ENCODE data around the gene C20orf96.

The C20orf96 gene

DNA sequence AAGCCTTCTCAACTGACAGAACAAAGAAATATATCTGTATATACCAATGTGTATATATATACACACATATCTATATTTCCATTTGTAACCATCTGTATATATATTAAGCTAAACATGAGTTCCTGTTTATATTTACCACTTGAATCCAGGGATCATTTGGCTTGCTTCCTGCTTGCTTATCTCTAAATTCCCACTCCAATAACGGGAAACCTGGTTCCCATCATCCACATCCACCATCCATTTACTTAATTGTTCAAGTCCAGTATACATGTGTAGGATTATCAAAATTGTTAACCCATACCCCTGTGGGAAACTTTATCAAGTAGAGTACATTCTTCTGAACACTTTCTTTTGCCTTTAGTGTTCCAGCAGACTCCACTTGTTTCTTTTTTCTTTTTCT lies 22.3 kb upstream of the C20orf96 start:
- no peak for DNase-seq (ENCODE audit: low read depth in 2 of 2)

DNA sequence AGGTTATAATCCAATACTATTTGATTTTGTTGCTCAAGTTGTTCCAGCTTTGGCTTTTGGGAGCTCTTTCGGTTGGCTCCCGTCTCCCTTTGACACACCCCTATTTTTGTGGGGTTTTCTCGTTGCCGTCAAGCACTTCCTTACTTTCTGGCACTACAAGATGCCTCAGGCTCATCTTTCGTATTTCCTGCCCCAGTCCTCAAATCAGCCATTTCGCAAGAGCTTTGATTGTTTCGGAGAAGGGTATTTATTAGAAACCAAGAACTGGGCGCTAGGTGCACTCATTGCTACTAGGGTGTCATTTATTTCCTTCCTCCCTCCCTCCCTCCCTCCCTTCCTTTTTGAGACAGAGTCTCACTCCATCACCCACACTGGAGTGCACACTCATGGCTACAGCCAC lies 21.5 kb upstream of the C20orf96 start:
- DNase-seq (ENCODE audit: low read depth in 2 of 2), result no peak

DNA sequence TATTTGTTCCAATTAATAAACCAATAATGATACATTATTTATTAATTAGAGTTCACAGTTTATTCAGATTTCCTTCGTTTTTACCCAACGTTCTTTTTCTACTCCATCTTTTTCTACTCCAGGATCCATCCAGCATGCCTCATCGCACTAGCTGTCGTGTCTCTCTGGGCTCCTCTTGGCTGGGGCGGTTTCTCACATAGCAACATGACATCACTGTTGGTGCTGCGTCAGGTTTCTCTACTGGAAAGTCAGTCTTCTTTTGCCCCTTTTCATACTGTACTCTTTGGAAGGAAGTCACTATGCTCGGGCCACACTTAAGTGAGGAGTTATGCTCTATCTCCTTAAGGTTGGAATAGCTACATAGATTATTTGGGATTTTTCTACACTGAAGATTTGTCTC lies 21.1 kb upstream of the C20orf96 start:
- DNase-seq (ENCODE audit: low read depth in 2 of 2), result no peak

GRCh38 chr20:310645-311044 lies 20.1 kb upstream of the C20orf96 start:
- DNase-seq (ENCODE audit: low read depth in 2 of 2), result no peak

DNA sequence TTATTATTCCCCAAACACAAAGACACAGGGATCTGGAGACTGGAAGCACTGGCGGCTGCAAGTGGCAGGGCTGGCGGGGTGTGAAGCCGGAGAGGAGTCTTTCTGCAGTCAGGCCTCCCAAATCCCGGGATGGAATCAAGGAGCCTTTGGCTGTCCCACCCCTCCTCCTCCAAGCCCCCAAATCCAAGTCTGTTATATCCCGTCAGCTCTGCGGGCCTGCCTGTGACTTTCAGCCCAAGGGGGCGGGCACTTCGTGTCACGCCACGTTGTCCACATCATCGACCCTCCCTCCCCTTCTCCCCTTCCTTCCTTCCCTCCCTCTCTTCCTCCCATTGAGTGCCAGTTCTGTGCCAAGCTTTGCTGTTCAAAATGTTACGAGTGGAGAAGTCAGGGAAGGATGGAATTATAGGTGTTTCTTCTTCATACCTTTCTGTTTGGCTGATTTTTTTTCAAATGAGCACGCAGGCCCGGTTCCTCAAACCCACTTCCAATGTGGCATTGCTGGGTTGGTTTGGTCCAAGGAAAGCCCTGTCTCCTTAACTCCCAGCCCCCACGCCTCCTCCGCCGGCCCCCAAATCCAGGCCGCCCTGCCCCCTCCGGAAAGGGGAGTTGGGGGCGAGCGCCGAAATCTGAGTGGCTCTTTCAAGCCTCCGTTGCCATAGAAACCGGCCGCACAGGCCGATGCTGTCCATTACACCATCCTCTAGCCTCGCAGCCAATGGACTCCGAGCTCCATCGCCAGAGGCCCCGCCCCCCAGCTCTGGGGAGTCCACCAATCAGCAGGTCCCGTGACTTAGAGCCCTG lies 19.5 kb upstream of the C20orf96 start:
- peak; percentile 76 to 86 for DNase-seq (ENCODE audit: low read depth in 2 of 2)

DNA sequence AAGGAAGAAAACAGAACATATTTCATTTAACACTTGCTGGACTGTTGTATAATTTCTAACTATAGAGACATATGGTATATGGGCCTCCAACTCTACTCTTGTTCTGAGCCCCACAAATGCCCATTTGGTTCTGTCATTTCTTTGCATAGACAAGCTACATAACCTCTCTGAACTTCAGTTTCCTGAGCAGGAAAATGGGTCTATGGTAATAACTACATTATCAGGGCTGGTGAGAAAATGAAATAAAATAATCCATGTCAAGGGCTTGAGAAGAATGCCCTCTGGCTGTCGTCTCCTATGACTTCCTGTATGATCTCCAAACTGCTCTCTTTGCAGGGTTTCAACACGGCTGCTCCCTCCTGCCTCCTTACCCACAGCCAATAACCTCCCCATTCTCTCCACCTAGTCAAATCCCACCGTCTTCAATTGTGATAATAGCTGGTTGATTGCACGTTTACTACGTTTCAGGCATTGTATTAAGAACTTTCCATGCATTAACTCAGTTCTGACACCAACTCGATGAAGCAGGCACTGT lies 18.8 kb upstream of the C20orf96 start:
- no peak for DNase-seq (ENCODE audit: low read depth in 2 of 2)

- no peak for DNase-seq (ENCODE audit: low read depth in 2 of 2)
These were observed 18.0 kb upstream of the C20orf96 start for GRCh38 chr20:308427-309038.

GRCh38 chr20:305745-306144 lies 15.2 kb upstream of the C20orf96 start:
- DNase-seq (ENCODE audit: low read depth in 2 of 2), result no peak

DNA sequence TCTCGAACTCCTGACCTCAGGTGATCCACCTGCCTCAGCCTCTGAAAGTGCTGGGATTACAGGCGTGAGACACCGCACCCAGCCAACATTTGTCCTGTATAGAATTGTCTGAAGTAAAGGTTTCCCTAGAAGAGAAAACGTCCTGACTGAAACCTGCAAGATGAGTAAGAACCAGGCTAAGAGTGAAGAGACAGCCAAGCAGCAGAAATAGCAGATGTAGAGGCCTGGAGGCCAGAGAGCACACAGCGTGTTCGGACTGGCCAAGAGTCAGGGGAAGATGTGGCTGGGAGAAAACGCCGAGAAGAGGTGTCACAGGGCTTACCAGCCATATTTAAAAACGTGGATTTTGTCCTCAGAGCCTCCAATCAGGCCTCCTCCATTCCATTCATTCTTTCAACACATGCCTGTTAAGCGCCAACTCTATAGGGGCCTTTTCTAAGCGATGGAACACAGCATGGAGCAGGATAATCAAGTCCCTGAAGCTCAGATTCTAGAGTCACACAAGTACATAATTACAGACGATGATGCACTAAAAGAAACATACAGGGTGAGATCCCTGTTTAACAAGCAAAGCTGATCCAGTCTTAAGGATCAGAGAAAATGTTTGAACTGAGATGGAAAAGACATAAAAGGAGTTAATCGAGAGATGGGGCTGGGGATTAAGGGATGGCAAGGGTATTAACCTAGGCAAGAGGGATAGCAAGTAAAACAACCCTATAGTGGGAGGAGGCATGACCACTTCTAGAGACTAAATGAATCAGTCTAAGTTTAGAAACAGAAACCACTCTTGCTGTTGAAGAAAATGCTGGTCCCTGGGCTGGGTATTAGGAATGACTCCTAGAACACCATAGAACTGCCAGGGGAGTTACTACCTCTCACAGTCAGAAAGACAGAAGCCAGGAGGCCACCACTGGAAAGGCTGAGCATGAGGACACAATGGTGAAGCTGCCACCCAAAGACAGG lies 11.6 kb upstream of the C20orf96 start:
- no peak for DNase-seq (ENCODE audit: low read depth in 2 of 2)

- no peak for DNase-seq (ENCODE audit: low read depth in 2 of 2)
These were observed 9.9 kb upstream of the C20orf96 start for GRCh38 chr20:300345-300990.

DNA sequence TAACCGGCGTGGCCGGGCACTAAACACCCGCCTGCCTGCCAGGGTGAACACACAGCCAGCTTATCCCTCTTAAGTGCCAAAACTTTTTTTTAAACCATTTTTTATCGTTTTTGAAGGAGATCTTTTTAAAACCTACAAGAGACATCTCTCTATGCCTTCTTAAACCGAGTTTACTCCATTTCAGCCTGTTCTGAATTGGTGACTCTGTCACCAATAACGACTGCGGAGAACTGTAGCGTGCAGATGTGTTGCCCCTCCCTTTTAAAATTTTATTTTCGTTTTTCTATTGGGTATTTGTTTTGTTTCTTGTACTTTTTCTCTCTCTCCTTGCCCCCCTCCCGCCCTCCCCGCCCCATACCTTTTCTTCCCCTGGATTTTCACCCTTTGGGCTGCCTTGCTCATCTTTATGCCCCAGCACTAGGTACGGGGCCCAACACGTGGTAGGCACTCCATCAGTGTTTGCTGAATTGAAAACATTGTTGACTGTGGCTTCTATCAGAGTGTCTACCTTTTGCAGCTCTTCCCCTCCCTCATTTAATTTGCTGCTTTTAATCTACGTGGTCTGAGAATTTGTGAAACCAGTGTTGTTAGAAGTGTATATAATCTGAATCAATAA lies 8.3 kb upstream of the C20orf96 start:
- no peak for DNase-seq (ENCODE audit: low read depth in 2 of 2)

DNA sequence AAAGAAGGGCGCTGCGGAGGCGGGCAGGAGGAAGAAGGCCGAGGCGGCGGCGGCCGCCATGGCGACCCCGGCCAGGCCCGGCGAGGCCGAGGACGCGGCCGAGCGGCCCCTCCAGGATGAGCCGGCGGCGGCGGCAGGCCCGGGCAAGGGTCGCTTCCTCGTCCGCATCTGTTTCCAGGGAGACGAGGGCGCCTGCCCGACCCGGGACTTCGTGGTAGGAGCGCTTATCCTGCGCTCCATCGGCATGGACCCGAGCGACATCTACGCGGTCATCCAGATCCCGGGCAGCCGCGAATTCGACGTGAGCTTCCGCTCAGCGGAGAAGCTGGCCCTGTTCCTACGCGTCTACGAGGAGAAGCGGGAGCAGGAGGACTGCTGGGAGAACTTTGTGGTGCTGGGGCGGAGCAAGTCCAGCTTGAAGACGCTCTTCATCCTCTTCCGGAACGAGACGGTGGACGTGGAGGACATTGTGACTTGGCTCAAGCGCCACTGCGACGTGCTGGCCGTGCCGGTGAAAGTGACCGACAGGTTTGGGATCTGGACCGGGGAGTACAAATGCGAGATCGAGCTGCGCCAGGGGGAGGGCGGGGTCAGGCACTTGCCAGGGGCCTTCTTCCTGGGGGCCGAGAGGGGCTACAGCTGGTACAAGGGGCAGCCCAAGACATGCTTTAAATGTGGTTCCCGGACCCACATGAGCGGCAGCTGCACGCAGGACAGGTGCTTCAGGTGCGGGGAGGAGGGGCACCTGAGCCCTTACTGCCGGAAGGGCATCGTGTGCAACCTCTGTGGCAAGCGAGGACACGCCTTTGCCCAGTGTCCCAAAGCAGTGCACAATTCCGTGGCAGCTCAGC lies 7.6 kb upstream of the C20orf96 start:
- peak; percentile 30 to 41 for DNase-seq (ENCODE audit: low read depth in 2 of 2)

GRCh38 chr20:297098-297924 lies 6.8 kb upstream of the C20orf96 start, which contains the start of gene ZCCHC3:
Gene ZCCHC3, plus strand, starts transcription at chr20:297570. Its CDS starts 17 bp downstream, at chr20:297587.
- peak; percentile 77 to 81 for DNase-seq (ENCODE audit: low read depth in 2 of 2)

GRCh38 chr20:295804-296203 lies 5.3 kb upstream of the C20orf96 start:
- no peak for DNase-seq (ENCODE audit: low read depth in 2 of 2)

DNA sequence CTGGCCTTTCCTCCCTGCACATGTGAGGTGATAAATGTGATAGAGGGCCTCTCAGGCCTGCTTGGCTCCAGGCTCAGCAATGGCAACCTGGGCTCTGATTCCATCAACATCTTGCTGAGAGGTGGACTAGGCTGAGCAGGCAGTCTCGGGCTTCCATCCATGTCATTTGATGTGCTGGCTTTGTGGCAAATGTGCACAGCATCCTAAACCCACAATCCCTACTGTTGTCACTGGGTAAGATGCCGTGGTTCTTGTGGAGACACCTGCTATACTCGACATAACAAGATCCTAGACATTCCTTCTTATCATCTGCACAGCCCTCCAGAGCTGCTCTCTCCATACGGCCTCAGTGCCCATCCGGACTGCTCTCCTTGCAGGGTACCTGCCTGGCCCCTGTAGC lies 4.1 kb upstream of the C20orf96 start:
- no peak for DNase-seq (ENCODE audit: low read depth in 2 of 2)

GRCh38 chr20:289693-290083 lies 862 bp downstream of the C20orf96 start:
- DNase-seq (ENCODE audit: low read depth in 2 of 2), result no peak

DNA sequence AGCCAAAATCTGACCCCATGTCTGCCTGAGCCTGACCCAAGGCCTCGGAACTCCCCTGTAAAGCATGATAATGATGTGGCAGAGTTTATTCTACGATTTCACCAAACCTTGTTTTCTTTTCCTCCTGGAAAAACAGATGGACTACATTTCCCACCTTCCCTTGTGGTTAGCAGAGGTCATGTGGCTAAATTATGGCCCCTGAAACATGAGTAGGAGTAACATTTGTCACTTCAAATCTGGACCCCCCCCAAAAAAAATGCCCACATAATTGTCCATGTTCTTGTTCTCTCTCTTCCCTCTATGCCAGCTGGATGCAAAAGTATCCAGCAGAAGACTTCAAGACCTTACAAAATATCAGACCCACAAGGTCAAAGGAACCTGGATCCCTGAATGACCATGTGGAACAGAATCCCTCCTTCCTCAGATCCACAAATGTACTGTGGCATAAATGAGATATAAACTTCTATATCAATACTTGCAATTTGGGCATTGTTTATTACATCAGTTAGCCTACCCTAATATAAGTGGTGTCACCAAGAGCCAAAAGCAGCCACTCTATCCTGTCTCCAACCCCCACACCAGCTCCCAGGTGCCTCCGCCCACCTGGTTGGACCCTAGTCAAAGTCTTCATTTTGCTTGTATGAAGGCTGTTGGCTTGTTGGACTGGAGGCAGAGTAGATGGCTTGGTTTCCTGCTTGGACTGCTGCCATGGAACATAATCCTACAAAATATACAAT lies 1.4 kb downstream of the C20orf96 start:
- no peak for DNase-seq (ENCODE audit: low read depth in 2 of 2)

DNA sequence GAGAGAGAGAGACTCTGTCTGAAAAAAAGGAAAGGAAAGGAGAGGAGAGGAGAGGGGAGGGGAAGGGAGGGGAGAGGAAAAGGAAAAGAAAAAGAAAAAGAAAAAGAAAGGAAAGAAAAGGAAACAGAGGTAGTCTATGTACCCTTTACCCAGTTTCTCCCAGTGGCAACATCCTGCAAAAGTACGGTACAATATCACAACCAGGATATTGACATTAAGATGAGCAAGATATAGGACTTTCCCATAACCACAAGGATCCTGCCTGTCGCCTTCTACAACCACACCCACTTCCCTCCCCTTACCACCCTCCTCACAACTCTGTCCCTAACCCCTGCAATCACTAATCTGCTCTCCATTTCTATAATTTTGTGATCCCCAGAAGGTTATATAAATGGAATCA lies 4.0 kb downstream of the C20orf96 start:
- no peak for DNase-seq (ENCODE audit: low read depth in 2 of 2)

DNA sequence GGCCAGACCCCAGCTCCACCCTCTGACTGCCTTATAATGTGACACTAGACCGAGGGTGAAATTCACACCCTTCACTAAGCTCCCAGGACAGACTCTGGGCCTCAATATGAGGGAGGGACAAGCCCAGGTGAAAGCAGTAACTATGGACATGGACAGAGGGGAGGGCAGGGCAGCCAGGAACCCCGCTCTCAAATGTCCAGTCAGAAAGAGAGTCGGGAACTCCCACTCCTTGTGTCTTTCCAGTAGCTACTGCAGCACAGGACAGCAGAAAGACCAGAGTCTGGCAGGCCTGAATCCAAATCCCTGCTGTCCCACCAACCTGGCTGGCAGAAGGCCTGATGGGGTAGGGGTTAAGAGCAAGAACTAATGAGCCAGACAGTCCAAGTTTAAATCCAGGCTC lies 6.4 kb downstream of the C20orf96 start:
- no peak for DNase-seq (ENCODE audit: low read depth in 2 of 2)

Data from stimulated activated CD8-positive, alpha-beta memory T cell treated with anti-CD3 and anti-CD28 coated beads, Interleukin-15, amount 100 ng/mL, for 48 hours (primary cell).